Gastrocnemius medialis (tissue), 4 donors: ENCODE data around the gene ZNF26. TPM values are rescaled to one million over a fixed set of nuclear protein-coding genes. Genes with fewer than 3 reads are reported as not detected.

Experiments used
- ATAC-seq, 2 donors: fragments of 150-250 bp; one replicate each; pipeline ENCODE4 v1.9.1; 2016
- DNase-seq, 2 donors: peaks; one replicate each; pipeline ENCODE4 v3.0.0-alpha.2; 2019
- H3K27ac ChIP-seq, 4 donors: fragments of 200-600 bp; sonication (generic); 1 replicate in 1 of 4; 2 replicates in 3 of 4; pipeline ENCODE4 v1.5.1; 2016 to 2018; ENCODE audit warnings: mild to moderate bottlenecking in 2 of 4, moderate library complexity in 1 of 4
- H3K27me3 ChIP-seq, 3 donors: fragments of 200-600 bp; sonication (generic) in 2 of 3; 1 replicate in 1 of 3; 2 replicates in 2 of 3; pipeline versions ENCODE4 v1.5.1 to v1.6.0; 2016 to 2019; ENCODE audit warnings: mild to moderate bottlenecking in 1 of 3, moderate library complexity in 1 of 3
- H3K36me3 ChIP-seq, 2 donors: fragments of 200-600 bp; sonication (generic) in 1 of 2; one replicate each; pipeline ENCODE4 v1.5.1; 2017 to 2018
- H3K4me1 ChIP-seq, 2 donors: fragments of 200-600 bp; sonication (generic) in 1 of 2; one replicate each; pipeline ENCODE4 v1.5.1; 2016 to 2017; ENCODE audit warnings: mild to moderate bottlenecking in 2 of 2
- H3K4me3 ChIP-seq, 4 donors: fragments of 200-600 bp; sonication (generic) in 3 of 4; 1 replicate in 1 of 4; 2 replicates in 3 of 4; pipeline ENCODE4 v1.5.1; 2016 to 2019; ENCODE audit warnings: mild to moderate bottlenecking in 2 of 4
- H3K9me3 ChIP-seq, 3 donors: fragments of 200-600 bp; sonication (generic) in 2 of 3; 1 replicate in 1 of 3; 2 replicates in 2 of 3; pipeline ENCODE4 v1.5.1; 2016 to 2019
- POLR2A ChIP-seq, 2 donors: fragments of 450-650 bp; IDR thresholded peaks; one replicate each; pipeline ENCODE4 v1.6.1; 2017; ENCODE audit warnings: antibody characterized with exemption in 2 of 2, mild to moderate bottlenecking in 2 of 2, moderate library complexity in 2 of 2
- in situ Hi-C, 4 donors: fragments of 200-750 bp; cut with MboI; loops; one replicate each; pipeline versions ENCODE4 v1.15.0 to v1.8.0; 2017; ENCODE audit warnings: low sequenced_read_pairs in 4 of 4
- intact Hi-C: fragments of 100-400 bp; cut with DNase I; formaldehyde crosslinking; loops from one replicate; pipeline ENCODE4 v1.15.1; 2023; ENCODE audit warnings: low total_unique reads
- total RNA-seq, 4 donors: library from RNA; depleted of rRNA; stranded (reverse); fragments of >200 nt; gene quantifications; one replicate each; pipeline versions ENCODE4 v1.1.0 to v1.2.3, GENCODE V29; 2016
- TF ChIP-seq, protein P1 (sequence below), 5 experiments: fragments of 450-650 bp in 3 of 5; fragments of 200-600 bp in 2 of 5; sonication (generic) in 2 of 5; IDR thresholded peaks in 4 of 5; conservative IDR thresholded peaks in 1 of 5; 1 replicate in 4 of 5; 2 replicates in 1 of 5; pipeline ENCODE4 v1.5.1; 2016 to 2019; ENCODE audit warnings: antibody characterized with exemption in 5 of 5, mild to moderate bottlenecking in 3 of 5, moderate library complexity in 3 of 5

Gene ZNF26
- total RNA-seq, 4 donors from 2014 or later: 1.2 to 12.3 (median 2.6) TPM

DNA sequence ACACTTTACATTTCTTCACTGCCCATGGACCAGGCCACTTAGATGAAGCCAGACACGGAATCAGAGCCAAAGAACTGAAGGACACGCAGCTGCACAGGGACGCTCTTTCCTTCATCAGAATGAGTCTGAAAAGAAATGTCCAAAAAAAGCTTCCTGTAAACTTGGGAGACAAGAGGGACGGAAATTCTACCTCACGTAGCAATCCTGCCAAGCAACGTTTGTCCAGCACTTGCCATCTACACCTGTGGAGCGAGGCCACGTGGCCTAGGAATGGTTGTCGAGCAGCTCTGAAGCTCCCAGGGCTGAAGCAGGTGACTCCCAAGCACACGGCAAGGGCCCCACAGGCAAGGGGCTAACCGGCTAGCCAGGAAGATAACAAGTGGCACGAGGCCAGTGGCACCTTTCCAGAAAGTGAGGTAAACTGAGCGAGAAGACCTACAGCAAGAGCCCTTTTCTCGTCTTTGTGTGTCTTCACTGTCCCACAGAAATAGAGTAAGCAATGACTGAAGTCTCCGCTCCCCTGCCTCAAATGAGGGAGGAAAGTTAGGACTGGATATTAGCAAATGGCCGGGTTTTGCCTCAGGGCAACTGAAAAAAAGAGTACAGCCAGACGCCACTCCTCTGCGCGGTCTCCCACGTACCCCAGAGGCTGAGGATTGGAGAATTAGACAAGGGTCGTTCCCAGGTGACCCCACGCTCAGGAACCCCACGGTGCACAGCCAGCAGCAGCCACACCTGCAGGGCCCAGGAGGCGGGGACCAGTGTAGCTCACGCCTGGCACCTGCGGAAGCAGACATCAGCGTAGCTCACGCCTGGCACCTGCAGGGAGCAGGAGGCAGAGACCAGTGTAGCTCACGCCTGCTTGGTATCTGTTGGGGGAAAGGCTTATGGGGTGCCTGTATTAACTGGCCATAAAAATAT, 37.8 kb upstream of the ZNF26 start:
- no peaks in the 10 kb centered on the region for H3K4me1 ChIP-seq
- intact Hi-C loops (no loop called here), in situ Hi-C loops (no loop called here)
- TF ChIP-seq, protein P1, sequence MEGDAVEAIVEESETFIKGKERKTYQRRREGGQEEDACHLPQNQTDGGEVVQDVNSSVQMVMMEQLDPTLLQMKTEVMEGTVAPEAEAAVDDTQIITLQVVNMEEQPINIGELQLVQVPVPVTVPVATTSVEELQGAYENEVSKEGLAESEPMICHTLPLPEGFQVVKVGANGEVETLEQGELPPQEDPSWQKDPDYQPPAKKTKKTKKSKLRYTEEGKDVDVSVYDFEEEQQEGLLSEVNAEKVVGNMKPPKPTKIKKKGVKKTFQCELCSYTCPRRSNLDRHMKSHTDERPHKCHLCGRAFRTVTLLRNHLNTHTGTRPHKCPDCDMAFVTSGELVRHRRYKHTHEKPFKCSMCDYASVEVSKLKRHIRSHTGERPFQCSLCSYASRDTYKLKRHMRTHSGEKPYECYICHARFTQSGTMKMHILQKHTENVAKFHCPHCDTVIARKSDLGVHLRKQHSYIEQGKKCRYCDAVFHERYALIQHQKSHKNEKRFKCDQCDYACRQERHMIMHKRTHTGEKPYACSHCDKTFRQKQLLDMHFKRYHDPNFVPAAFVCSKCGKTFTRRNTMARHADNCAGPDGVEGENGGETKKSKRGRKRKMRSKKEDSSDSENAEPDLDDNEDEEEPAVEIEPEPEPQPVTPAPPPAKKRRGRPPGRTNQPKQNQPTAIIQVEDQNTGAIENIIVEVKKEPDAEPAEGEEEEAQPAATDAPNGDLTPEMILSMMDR (IDR thresholded peaks at IDR 0.05 in 4 of 5, conservative IDR thresholded peaks at IDR 0.05 in 1 of 5): no peak
- no peak for TF ChIP-seq POLR2A (IDR thresholded peaks at IDR 0.05)
- DNase-seq: no peak
- peaks cover 4 to 40% (median 18%) of the 10 kb centered on the region in 3 donors for H3K9me3 ChIP-seq
- H3K27ac ChIP-seq: no peak overlapping the region
- ATAC-seq: no peak
- no peak overlapping the region for H3K4me3 ChIP-seq
- peaks cover 4 to 65% of the 10 kb centered on the region in 2 donors for H3K36me3 ChIP-seq
- no peaks in the 10 kb centered on the region for H3K27me3 ChIP-seq

DNA sequence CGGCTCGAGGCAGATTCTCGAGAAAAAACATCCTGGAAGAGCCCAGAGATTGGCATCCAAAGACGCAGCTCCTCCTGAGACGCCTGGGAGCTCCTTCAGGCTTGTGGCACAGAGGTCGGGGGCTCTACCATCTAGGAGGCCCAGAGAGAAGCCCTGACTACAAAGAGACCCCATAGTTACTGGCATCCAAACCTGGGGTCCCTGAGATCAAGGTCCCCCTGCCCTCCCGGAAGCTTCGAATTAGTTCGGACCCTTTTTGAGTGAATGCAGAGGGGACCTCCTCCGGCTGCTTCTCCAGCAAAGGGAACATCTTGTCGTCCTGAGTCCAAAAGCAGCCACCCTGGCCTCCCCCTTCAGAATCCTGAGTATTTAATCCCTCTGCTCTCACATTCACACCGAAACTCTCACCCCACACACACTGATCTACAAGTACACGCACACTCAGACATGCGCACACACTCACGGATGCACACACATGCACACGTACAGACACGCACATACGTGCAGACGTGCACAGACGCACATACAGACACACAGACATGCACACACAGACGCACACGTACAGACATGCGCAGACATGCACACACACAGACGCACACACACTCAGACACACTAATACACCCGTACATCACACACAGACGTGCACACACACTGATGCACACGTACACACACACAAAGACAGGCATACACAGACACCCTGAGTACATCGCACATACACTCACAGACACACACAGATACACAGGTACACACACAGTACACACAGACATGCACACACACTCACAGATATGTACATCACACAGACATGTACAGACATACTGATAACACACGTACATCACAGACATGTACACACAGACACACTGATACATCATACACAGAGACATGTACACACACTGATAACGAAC, 36.0 kb upstream of the ZNF26 start:
- H3K9me3 ChIP-seq: peaks cover 4 to 33% (median 9%) of the 10 kb centered on the region in 3 donors
- ATAC-seq: no peak
- DNase-seq: no peak
- intact Hi-C loops: no loop called here
- no peak overlapping the region for H3K4me3 ChIP-seq
- H3K36me3 ChIP-seq: peaks cover 3 to 48% of the 10 kb centered on the region in 2 donors
- H3K27ac ChIP-seq: no peak overlapping the region
- H3K27me3 ChIP-seq: no peaks in the 10 kb centered on the region
- H3K4me1 ChIP-seq: peaks cover 7 to 8% of the 10 kb centered on the region in 2 donors
- TF ChIP-seq POLR2A (IDR thresholded peaks at IDR 0.05): no peak
- TF ChIP-seq, protein P1 (IDR thresholded peaks at IDR 0.05 in 4 of 5, conservative IDR thresholded peaks at IDR 0.05 in 1 of 5): no peak
- in situ Hi-C loops: no loop called here

DNA sequence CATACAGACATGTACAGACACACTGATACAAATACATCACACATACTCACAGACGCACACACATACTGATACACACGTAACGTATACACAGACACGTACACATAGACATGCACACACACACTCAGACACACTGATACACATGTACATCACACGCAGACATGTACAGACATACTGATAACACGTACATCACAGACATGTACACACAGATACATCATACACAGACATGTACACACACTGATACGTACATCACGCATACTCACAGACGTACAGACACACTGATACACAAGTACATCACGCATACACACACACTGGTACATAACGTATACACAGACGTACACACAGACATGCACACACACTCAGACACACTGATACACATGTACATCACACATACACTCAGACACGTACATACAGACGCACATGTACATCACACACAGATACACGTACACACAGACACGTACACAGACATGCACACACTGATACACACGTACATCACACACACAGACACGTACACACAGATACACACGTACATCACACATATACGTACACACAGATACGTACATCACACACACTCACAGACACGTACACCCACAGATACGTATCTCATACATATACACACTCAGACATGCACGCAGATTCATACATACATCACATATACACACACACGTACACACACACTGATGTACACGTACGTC, 35.2 kb upstream of the ZNF26 start:
- ATAC-seq: no peak
- intact Hi-C loops (no loop called here), in situ Hi-C loops (no loop called here)
- no peak overlapping the region for H3K4me3 ChIP-seq
- no peak overlapping the region for H3K27ac ChIP-seq
- H3K27me3 ChIP-seq: no peaks in the 10 kb centered on the region
- peaks cover under 1 to 40% of the 10 kb centered on the region in 2 donors for H3K36me3 ChIP-seq
- H3K9me3 ChIP-seq: peaks cover 0 to 33% (median 9%) of the 10 kb centered on the region in 3 donors
- no peak for TF ChIP-seq POLR2A (IDR thresholded peaks at IDR 0.05)
- TF ChIP-seq, protein P1 (IDR thresholded peaks at IDR 0.05 in 4 of 5, conservative IDR thresholded peaks at IDR 0.05 in 1 of 5): no peak
- DNase-seq: no peak
- peaks cover 9 to 11% of the 10 kb centered on the region in 2 donors for H3K4me1 ChIP-seq

DNA sequence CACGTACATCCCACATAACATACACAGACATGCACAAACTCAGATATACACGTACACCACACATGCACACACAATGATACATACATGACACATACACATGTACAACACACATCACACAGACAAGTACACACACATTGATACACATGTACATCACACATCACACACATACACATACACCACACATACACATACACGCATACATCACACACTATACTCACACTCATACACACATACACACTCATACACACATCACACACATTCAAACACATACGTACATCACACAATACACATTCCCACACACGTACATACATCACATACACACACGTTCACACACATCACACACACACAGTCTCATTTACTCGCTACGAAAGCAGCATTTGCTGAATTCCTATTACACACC, 34.5 kb upstream of the ZNF26 start:
- H3K9me3 ChIP-seq: peaks cover 0 to 30% (median 5%) of the 10 kb centered on the region in 3 donors
- H3K27me3 ChIP-seq: no peaks in the 10 kb centered on the region
- H3K4me3 ChIP-seq: no peak overlapping the region
- DNase-seq (no peak), ATAC-seq (no peak)
- TF ChIP-seq, protein P1 (IDR thresholded peaks at IDR 0.05 in 4 of 5, conservative IDR thresholded peaks at IDR 0.05 in 1 of 5): no peak
- no peak for TF ChIP-seq POLR2A (IDR thresholded peaks at IDR 0.05)
- H3K4me1 ChIP-seq: peaks cover 9 to 12% of the 10 kb centered on the region in 2 donors
- H3K36me3 ChIP-seq: peaks cover 0 to 33% of the 10 kb centered on the region in 2 donors
- in situ Hi-C loops: no loop called here
- H3K27ac ChIP-seq: no peak overlapping the region
- intact Hi-C loops: no loop called here
